Measurements from ENCODE around the gene METTL23. TPM values are rescaled to one million over a fixed set of nuclear protein-coding genes. Genes with fewer than 3 reads are reported as not detected.
"Not testable (repeated sequence)": the region's sequence is repeated elsewhere in the genome, so short reads cannot be mapped to it uniquely, and the experiment has no call there.

METTL23 gene
- polyA plus RNA-seq, 4 donors, result 43.5 to 48.4 (median 44.7) TPM

DNA sequence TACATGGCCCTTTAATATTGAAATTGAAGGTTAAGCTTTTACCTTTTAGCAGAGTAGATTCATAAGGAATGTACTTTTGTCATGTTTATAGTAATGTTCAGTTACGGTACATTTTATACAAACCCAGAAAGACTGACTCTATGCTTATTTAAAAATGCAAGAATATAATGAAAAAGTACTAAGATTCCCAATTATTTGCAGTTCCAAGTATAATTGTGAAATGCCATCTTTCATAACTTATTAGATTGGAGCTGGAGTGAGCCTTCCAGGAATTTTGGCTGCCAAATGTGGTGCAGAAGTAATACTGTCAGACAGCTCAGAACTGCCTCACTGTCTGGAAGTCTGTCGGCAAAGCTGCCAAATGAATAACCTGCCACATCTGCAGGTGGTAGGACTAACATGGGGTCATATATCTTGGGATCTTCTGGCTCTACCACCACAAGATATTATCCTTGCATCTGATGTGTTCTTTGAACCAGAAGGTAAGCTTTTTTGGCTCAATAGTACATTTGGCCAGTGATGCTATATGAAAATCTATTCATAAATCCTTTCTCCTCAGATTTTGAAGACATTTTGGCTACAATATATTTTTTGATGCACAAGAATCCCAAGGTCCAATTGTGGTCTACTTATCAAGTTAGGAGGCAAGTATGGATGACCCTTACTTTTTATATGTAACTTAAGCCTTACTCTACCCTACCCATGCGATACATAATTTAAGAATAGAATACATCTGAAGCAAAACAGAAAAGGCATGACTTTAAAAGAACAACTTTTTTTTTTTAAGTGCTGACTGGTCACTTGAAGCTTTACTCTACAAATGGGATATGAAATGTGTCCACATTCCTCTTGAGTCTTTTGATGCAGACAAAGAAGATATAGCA, 6.3 kb downstream of the METTL23 start:
- no peak for DNase-seq (ENCODE audit: low read depth in 4 of 4, low spot score in 3 of 4)

DNA sequence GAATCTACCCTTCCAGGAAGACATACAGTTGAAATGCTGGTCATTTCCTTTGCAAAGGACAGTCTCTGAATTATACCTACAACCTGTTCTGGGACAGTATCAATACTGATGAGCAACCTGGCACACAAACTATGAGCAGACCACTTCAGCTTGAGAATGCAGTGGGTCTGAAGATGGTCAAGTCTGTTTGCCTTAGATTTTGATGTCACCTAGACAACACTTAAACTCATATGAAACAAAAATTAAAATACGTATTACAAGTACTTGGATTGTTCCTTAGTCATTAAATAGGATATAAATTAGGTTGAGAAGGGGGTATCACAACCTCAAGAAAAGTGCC, 6.9 kb downstream of the METTL23 start:
- DNase-seq (ENCODE audit: low read depth in 4 of 4, low spot score in 3 of 4), result no peak

DNA sequence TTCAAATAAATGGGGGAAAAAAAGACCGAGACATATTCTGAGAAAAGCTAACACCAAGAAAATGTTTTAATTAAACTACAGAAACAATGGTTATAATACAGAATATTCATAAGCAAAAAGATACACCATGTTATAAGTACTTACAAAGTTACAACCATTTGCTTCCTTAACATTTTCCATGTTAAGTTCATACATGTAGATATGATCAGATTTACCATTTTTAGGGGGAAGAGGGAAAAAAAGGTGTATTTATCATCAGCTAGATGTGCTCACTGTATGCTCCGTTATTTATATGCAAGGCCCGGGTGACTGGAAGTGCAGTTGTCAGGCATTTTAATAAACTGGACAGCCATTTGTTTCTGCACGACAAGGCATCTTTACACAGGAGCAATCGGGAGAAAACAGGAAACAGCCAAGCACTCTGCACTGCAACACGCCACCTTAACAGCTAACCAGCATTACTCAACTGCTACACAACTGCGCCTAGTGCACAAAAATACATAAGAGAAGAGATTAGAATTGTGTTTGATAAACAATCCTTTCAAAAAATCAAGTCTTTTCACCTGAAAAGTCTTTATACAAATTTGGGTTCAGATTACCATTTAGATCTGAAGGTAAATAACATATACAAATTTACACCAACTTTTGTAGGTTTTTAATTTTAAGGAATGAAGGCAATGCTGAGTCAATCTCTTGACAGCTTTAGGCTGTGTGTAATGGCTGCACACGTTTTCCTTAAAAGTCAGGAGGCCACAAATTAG, 7.6 kb downstream of the METTL23 start:
- no peak for DNase-seq (ENCODE audit: low read depth in 4 of 4, low spot score in 3 of 4)

DNA sequence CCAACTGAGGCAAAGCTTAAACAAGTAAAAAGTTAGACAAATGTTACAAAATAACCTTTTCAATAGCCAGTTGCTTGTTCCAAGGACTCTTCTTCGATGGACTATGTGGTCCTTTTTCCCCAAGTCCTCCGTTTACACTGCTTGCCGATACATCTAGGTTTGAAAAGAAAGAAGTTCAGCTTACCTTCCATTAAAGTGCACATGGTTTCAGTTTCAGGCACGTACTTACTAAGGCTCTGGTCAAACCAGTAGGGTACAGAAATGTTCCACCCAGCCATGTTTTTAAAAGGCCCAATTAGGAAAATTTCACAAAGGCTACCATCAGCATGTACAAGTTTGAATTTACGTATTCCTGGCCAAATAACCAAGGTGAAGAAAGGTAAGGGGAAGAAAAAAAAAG, 8.4 kb downstream of the METTL23 start:
- no peak for DNase-seq (ENCODE audit: low read depth in 4 of 4, low spot score in 3 of 4)

DNA sequence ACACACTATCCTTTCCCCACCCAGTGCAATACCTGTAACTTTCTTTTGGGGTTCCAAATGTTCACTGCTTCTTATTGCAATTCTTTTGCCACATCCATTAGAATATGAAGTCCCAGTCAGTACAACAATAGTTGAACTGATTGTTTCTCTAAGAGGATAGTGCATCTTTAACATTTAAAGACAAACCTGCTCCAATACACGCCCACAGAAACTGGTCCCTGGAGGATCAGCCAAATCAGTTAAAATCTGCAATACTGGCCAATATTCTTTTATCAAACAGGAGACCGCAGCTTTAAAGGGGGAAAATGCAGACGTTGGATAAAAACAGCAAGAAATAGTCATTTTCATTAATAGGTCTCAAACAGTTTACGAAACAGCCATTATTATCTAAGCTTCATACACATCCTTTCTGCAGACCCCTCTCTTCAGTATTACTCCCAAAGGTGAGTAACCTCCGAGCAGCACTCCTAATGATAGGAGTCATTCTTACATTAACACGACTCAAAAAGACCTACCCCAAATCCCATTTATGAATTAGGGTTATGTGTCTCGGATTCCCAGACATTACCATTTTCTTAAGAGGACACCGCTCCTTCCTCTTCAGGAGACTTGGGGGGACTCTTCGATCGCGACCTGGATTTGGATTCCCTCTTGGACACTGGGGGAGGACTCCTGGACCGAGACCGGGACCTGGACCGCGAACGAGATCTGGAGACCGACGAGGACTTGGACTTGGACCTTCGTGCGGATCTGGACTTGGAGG, 9.1 kb downstream of the METTL23 start:
- DNase-seq (ENCODE audit: low read depth in 4 of 4, low spot score in 3 of 4), result no peak

DNA sequence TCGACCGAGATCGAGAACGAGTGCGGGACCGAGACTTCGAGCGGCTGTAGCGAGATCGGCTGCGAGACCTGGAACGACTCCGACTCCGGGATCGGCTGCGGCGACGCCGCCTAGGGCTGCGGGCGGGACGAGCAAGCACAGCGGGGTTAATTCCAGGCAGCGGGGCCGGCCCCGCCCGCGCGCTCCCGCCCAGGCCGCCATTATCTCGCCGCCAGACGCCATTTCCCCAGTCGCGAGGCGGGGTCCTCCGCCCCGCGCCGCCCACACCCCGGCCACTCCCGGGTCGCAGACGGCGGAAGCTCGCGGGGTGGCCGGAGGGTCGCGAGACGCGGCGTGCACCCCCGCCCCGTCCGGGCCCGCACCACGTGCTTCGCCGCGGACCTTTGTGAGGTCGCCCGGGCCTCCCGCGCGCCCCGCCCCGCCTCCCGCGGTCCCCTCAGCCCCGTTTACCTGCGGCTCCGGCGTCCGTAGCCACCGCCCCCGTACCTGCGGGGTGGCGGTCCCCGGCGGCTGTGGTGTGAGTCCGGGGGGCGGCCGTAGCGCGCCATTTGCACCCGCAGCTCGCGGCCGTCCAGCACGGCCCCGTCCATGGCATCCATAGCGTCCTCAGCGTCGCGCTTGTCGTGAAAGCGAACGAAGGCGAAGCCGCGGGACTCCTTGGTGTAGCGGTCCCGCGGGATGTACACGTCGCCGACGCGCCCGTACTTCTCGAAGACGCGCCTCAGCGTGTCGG, 9.9 kb downstream of the METTL23 start:
- peak in 1 of 4 donors; percentile 47 for DNase-seq (ENCODE audit: low read depth in 4 of 4, low spot score in 3 of 4)

DNA sequence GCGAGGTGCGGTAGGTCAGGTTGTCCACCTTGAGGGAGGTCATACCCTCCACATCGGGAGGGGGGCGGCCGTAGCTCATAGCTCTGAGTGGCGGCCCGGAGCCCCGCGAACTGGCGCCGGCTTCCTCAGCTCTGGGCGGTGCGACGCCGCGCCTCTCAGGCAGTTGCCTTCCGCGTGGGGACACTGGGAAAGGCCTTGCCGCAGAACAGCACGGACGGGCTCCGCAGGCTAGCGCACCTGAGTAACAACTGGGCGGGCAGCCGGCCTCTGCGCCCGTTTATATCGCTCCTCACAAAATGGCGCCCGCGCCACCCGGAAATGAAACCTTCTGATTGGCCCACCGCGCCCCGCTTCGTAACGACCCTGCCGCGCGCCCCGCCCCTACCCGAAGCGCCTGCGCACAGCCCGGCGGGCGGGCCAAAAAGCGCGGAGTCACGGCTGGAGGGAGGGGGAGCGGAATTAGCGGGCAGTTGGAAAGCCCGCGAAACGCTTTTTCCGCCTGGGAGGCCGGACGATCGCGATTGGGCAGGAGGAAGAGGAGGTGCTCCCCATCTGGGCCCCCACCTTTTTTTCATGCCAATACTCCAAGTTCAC, 10.5 kb downstream of the METTL23 start, which contains the start of gene SRSF2:
Gene SRSF2, minus strand, starts transcription at position 250 of the 594 bp plus-strand sequence. Its CDS starts 171 bp downstream, at position 79.
- DNase-seq (ENCODE audit: low read depth in 4 of 4, low spot score in 3 of 4), result peak; percentile 96 to 98 (median 97)

DNA sequence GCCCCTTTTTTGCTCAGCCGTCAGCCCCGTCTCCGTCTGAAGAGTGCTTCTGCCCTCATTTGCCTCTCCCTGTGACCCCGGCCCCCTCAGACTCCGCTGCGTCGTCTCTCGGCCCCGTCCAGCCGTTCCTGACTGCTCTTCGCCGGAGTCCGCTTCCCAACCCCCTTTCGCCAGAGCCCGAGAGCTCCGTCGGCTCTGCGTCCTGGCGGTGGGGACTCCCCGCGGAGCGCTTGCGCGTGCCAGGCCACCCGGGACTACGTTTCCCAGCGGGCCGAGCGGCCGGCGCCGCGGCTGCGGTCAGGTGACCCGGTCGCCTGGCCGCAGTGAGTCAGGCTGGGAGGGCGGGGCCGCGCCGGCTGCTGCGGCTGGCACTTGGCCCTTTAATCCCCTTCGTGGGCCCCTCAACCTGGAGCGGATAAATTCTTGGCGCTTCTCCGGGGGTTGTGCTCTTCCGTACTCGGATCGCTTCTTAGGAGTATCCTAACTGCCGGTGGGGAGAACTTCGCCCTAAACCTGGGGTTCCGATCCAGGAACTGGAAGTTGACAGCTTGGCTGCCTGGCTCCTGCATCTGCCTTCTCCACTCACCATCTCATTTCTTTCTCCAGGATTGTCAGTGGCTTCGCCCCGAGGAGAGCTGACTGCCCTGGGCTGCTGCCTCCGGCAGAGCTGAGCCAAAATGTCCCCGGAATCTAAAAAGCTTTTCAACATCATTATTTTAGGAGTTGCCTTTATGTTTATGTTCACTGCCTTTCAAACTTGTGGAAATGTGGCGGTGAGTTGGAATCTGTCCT, 11.2 kb downstream of the METTL23 start, which contains the start of gene MFSD11:
Gene MFSD11, plus strand, starts transcription at position 444 of the 792 bp plus-strand sequence. Its CDS starts 234 bp downstream, at position 678.
- DNase-seq (ENCODE audit: low read depth in 4 of 4, low spot score in 3 of 4), result peak; percentile 86 to 92 (median 90)

DNA sequence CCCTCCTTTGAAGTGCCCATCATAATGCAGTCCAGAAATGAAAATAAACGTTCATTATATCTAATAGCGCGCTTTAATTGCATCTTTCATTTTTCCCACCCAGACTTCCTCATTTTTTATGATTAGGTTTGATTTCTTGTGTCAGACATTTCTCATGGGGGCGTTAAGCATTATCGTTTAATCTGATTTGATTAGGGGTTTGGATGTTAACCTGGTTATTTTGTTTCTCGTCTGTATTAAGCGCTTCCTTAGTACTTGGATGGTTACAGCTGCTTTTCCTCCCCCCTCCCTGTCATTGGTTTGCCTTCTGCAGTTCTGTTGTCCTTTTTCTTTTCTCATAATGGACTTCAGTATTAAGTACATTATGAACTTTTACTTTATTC, 11.8 kb downstream of the METTL23 start:
- no peak for DNase-seq (ENCODE audit: low read depth in 4 of 4, low spot score in 3 of 4)

DNA sequence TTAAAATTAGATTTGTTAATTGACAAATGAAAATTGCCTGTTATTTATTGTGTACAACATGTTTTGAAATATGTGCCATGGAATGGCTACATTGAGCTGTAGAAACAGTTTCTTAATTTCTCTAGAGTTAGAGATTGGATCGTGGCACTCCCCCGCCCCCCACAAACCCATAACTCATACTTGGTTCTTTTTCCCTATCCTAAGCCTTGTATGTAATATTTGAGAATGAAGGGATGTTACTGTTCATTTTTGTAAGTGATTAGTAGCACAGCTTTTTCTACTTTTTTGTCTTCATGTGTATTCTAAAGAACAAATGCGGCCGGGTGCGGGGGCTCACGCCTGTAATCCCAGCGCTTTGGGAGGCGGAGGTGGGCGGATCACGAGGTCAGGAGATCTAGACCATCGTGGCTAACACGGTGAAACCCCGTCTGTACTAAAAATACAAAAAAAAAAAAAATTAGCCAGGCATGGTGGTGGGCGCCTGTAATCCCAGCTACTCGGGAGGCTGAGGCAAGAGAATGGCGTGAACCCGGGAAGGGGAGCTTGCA, 13.0 kb downstream of the METTL23 start:
- DNase-seq (ENCODE audit: low read depth in 4 of 4, low spot score in 3 of 4), result not testable (repeated sequence)

DNA sequence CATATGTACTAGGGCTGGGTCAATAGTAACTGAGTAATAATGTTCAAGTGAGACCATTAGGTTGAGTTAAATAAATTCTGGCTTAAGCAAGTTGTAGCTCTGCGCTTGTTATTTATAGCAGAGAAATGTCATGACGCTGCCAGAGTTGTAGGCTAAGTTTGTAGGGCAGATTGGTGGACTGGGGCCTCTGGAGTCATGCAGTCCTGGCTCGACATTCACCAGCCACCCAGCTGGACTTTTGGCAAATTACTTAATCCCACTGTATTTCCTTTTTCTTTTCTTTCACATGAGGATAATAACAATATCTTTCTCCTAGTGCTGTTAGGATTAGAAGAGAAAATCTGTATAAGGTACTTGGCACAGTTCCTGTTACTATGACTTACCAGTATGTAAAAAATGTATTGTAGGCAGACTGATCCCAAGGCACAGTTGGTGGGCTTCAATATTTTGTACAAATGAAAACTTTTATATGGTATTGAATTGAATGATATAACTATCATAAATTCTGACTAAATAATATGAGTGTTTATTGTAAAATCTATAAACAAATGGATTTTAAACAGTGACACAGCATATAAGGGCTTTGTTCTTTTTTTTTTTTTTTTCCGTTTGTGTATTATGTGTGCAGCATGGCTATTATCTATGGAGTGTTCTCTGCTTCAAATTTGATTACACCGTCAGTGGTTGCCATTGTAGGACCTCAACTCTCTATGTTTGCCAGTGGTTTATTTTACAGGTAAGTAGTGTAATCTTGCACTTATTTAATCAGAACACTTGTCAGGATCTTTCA, 13.9 kb downstream of the METTL23 start:
- no peak for DNase-seq (ENCODE audit: low read depth in 4 of 4, low spot score in 3 of 4)

DNA sequence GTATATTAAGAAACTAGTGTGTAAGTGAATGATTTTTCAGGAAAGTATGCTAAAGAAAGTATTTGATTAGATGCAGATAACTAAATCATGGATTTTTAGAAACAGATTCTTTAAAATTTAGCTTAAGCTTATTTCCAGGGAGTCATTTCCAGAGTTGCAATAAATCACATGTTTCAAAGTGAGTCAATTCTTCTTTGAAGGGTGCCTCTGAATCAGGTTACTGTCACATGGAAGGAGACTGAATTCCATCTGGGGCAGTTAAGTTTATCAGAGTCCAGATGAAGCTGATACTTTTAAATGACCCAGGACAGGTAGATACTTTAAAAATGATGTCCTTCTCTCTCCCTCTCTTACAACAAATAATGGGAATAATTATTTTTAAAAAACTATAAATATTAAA, 16.3 kb downstream of the METTL23 start:
- no peak for DNase-seq (ENCODE audit: low read depth in 4 of 4, low spot score in 3 of 4)

DNA sequence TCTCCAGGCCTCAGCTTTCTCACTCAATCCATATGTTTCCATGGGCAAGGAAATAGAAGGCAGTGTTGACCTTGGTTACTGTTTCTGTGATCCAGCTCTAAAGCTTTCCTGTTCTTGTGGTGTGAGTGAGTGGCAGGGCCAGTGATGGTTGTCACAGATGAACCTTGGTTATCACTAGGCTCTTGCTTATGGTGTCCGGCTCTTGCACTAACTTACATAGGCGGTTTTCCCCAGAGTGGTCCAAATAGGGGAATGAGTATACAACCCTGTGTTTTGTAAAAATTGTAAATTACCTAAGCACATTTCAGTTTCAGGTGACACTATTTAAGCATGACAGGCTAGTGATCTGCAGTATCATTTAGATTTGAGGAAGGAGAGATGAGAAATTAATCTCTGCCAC, 18.1 kb downstream of the METTL23 start:
- DNase-seq (ENCODE audit: low read depth in 4 of 4, low spot score in 3 of 4), result no peak

DNA sequence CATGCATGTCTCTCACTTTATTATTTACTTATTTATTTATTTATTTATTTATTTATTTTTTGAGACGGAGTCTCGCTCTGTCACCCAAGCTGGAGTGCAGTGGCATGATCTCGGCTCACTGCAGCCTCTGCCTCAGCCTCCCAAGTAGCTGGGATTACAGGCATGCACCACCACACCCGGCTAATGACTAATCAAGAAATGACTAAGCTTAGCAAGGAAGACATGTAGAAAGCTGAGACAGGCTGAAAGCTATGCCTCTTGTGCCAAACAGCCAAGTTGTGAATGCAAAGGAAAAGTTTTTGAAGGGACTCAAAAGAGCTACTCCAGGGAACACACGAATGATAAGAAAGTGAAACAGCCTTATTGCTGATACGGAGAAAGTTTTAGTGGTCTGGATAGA, 19.1 kb downstream of the METTL23 start:
- not testable (repeated sequence) for DNase-seq (ENCODE audit: low read depth in 4 of 4, low spot score in 3 of 4)

DNA sequence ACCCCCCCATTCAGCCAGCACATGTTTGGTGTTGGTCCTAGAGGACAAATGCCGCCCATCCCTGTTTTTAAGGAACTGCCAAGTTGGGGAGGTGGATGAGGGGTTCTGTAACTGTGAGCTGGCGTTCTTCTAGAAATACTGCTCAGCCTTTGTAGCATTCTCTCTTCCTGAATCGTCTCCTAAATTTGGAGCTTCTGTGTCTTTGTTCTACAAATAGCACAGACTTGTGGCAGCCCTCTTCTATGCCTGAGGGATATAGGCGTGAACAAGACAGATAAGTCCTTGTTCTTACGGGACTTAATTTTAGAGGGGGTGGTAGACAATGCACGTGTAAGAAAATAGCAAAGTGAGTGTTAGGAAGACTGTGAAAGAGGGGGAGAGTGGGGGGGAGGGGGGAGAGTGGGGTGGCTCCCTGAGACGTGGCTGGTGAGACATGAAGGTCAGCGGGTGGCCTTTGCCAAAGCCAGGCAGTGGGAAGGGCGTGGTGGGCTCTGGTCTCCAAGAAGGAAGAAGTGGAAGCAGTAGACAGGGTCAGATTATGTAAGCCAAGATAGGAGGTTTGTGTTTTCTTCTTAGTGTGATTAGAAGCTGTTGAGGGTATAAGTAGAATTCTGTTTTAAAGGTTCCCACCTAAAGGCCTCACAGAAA, 21.2 kb downstream of the METTL23 start:
- DNase-seq (ENCODE audit: low read depth in 4 of 4, low spot score in 3 of 4), result no peak

DNA sequence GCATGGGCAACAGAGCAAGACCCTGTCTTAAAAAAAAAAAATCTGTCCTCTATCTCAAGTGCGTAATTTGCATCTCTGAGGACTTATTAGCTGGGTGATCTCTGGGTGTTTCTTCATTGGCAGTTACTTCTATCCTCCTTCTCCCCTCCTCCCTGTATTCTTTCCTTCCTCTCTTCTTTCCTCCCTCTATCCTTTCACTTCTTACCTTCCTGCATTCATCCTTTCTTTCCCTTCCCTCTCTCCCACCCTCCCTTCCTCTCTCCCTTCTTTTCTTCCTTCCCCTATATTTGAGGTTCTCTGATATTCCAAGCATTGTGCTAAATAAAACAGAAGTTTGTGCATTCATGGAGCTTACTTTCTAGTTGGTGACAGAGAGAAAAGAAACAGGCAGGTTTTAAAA, 22.0 kb downstream of the METTL23 start:
- DNase-seq (ENCODE audit: low read depth in 4 of 4, low spot score in 3 of 4), result no peak

DNA sequence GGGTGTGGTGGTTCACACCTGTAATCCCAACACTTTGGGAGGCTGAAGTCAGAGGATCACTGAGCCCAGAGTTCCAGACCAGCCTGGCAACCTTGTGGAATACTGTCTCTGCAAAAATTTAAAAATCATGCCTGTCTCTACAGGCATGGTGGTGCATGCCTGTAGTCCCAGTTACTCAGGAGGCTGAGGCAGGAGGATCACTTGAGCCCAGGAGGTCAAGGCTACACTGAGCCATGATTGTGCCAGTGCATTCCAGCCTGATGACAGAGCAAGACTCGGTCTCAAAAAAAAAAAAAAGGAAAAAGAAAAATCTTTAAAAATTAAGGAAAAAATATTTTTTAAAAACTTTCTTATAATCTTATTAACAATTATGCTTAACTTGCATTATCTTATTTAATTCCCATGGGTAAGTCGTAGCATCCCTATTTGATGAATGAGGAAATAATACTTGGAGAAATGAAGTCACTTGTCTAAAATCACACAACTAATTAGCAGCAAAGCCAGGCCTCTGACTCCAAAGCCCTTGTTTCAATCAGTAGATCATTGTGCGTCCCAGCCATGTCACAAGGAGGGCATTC, 24.9 kb downstream of the METTL23 start:
- DNase-seq (ENCODE audit: low read depth in 4 of 4, low spot score in 3 of 4), result no peak

Measured in right renal pelvis (tissue), 4 donors.